A673 (cell line): ENCODE measurements around the gene RGS3. TPM values are rescaled to one million over a fixed set of nuclear protein-coding genes. Genes with fewer than 3 reads are reported as not detected.
A peak's percentile ranks its signal among the peaks of the same experiment; 100 is the strongest.

Experiments used
- BruUV-seq: library from RNA; stranded (reverse); fragments of 400-500 nt; replicated peaks from 2 replicates; lab custom pipeline; 2021; lab: Mats Ljungman, UMichigan
- CTCF ChIA-PET: fragments of 300-600 bp; sonication (Branson Sonifier 250); formaldehyde crosslinking; loops from one replicate; lab custom pipeline; 2022; ENCODE audit warnings: antibody characterized with exemption; lab: Charles Lee
- POLR2A ChIA-PET: fragments of 300-600 bp; sonication (Branson Sonifier 250); formaldehyde crosslinking; loops from one replicate; lab custom pipeline; 2022; ENCODE audit warnings: antibody characterized with exemption; ENCODE audit not compliant: low non-redundant PET; lab: Charles Lee
- DNase-seq: peaks from one replicate; pipeline ENCODE4 v3.0.0-alpha.2; 2015; ENCODE audit warnings: low spot score
- H3K27ac ChIP-seq: fragments of 200-600 bp; sonication (generic); 2 replicates; pipeline ENCODE4 v1.5.1; 2016; ENCODE audit warnings: mixed run types, low read depth, mild to moderate bottlenecking, mixed read lengths, antibody characterized with exemption, low read length; ENCODE audit not compliant: poor library complexity, severe bottlenecking
- H3K27me3 ChIP-seq: fragments of 200-600 bp; sonication (generic); replicated peaks from 2 replicates; pipeline ENCODE4 v1.6.1; 2017; ENCODE audit warnings: mixed run types, low read depth, mild to moderate bottlenecking, mixed read lengths, antibody characterized with exemption, low read length; ENCODE audit not compliant: insufficient read depth, poor library complexity
- H3K36me3 ChIP-seq: fragments of 200-600 bp; sonication (generic); 2 replicates; pipeline ENCODE4 v1.6.1; 2016; ENCODE audit warnings: mixed run types, mild to moderate bottlenecking, mixed read lengths, antibody characterized with exemption, low read length; ENCODE audit not compliant: insufficient read depth, poor library complexity, severe bottlenecking
- H3K4me1 ChIP-seq: fragments of 200-600 bp; sonication (generic); 2 replicates; pipeline ENCODE4 v1.6.1; 2017; ENCODE audit warnings: mixed run types, mild to moderate bottlenecking, mixed read lengths, antibody characterized with exemption, low read length; ENCODE audit not compliant: insufficient read depth, poor library complexity, severe bottlenecking
- H3K4me3 ChIP-seq: fragments of 200-600 bp; sonication (generic); 2 replicates; pipeline ENCODE4 v1.5.1; 2016; ENCODE audit warnings: low read depth, mixed run types, mild to moderate bottlenecking, mixed read lengths, low read length; ENCODE audit not compliant: poor library complexity, severe bottlenecking
- H3K9me3 ChIP-seq: fragments of 200-600 bp; sonication (generic); 2 replicates; pipeline ENCODE4 v1.6.1; 2016; ENCODE audit warnings: mixed run types, low read depth, mild to moderate bottlenecking, mixed read lengths, antibody characterized with exemption, low read length; ENCODE audit not compliant: poor library complexity, severe bottlenecking
- CTCF ChIP-seq: fragments of 300-800, 200-600 bp; sonication (generic); conservative IDR thresholded peaks from 2 replicates; pipeline ENCODE4 v1.5.1; 2017; ENCODE audit warnings: low read depth, mild to moderate bottlenecking, antibody characterized with exemption, low read length, moderate library complexity, mixed read lengths
- EZH2 ChIP-seq: fragments of 200-600 bp; sonication (generic); IDR thresholded peaks from 2 replicates; pipeline ENCODE4 v1.6.1; 2017; ENCODE audit warnings: borderline replicate concordance, low read depth, mild to moderate bottlenecking, mixed read lengths, antibody characterized with exemption, low read length; ENCODE audit not compliant: poor library complexity, severe bottlenecking
- intact Hi-C: fragments of 100-400 bp; cut with micrococcal nuclease; formaldehyde crosslinking; loops from one replicate; pipeline ENCODE4 v1.10.0; 2022; ENCODE audit not compliant: unreplicated experiment
- total RNA-seq: library from RNA; stranded (reverse); gene quantifications from 2 replicates; pipeline ENCODE4 v1.2.3, GENCODE V29; 2021

The RGS3 gene
- total RNA-seq, 1 experiment from 2014 or later = 19.2 TPM

GRCh38 chr9:113454914-113455761 lies 8.4 kb upstream of the RGS3 start:
- Histone ChIP-seq H3K27me3 (no peaks in the 10 kb centered on the region), H3K36me3 (no peaks in the 10 kb centered on the region), H3K4me1 (peaks cover 9% of the 10 kb centered on the region), H3K27ac (peak overlapping the region; percentile 20), H3K4me3 (no peak overlapping the region), H3K9me3 (no peaks in the 10 kb centered on the region)
- intact Hi-C loops = no loop called here
- no TSS peak for BruUV-seq
- ChIA-PET CTCF (interaction anchor here (1.1 to 1.7 kb wide), 2 partner anchors 136 to 203 kb away, joined by 3 to 5 read pairs; no protein-coding TSS in a partner anchor), POLR2A (interaction anchor here (0.6 kb wide), 2 partner anchors 46 to 106 kb away, joined by 3 to 10 read pairs; no protein-coding TSS in a partner anchor)
- DNase-seq = peak; percentile 54
- TF ChIP-seq EZH2 = no peak
- TF ChIP-seq CTCF = no peak

- no TSS peak for BruUV-seq
- Histone ChIP-seq H3K36me3 (no peaks in the 10 kb centered on the region), H3K4me1 (peaks cover 9% of the 10 kb centered on the region), H3K4me3 (no peak overlapping the region), H3K27ac (no peak overlapping the region), H3K27me3 (no peaks in the 10 kb centered on the region), H3K9me3 (no peaks in the 10 kb centered on the region)
- TF ChIP-seq CTCF (no peak), EZH2 (no peak)
- ChIA-PET CTCF (interaction anchor here (1.7 kb wide), 1 partner anchor 202 kb away, joined by 5 read pairs; no protein-coding TSS in a partner anchor), POLR2A (interaction anchor here (0.6 kb wide), 1 partner anchor 105 kb away, joined by 3 read pairs; no protein-coding TSS in a partner anchor)
- intact Hi-C loops = no loop called here
- no peak for DNase-seq
Measured at GRCh38 chr9:113456235-113456634, 7.3 kb upstream of the RGS3 start.

- no peak overlapping the region for H3K4me3 ChIP-seq
- H3K36me3 ChIP-seq = no peaks in the 10 kb centered on the region
- no peak overlapping the region for H3K27ac ChIP-seq
- ChIA-PET POLR2A (no interaction called here), CTCF (no interaction called here)
- intact Hi-C loops = loop anchor here (10.0 kb wide), 1 partner anchor 104 kb away; no protein-coding TSS in a partner anchor
- H3K27me3 ChIP-seq = no peaks in the 10 kb centered on the region
- TF ChIP-seq CTCF (no peak), EZH2 (no peak)
- no peaks in the 10 kb centered on the region for H3K4me1 ChIP-seq
- DNase-seq = no peak
- H3K9me3 ChIP-seq = no peaks in the 10 kb centered on the region
- no TSS peak for BruUV-seq
Measured at GRCh38 chr9:113461285-113461684, 2.2 kb upstream of the RGS3 start.
